Breast epithelium (tissue), 3 donors: ENCODE data around the gene DGCR8.

Experiments
- POLR2A ChIP-seq: fragments of 450-650 bp; IDR thresholded peaks from one replicate; pipeline ENCODE4 v1.6.1; 2016; ENCODE audit warnings: antibody characterized with exemption, mild to moderate bottlenecking, moderate library complexity
- POLR2AphosphoS5 ChIP-seq, 3 donors: sonication (generic); formaldehyde crosslinking; IDR thresholded peaks; one replicate each; pipeline ENCODE4 v1.6.1; 2017; ENCODE audit warnings: antibody characterized with exemption in 3 of 3
- TF ChIP-seq, protein P1 (sequence below), 3 donors: fragments of 450-650 bp; IDR thresholded peaks; one replicate each; pipeline ENCODE4 v1.5.1; 2016 to 2017; ENCODE audit warnings: antibody characterized with exemption in 3 of 3, mild to moderate bottlenecking in 3 of 3, moderate library complexity in 3 of 3

DNA sequence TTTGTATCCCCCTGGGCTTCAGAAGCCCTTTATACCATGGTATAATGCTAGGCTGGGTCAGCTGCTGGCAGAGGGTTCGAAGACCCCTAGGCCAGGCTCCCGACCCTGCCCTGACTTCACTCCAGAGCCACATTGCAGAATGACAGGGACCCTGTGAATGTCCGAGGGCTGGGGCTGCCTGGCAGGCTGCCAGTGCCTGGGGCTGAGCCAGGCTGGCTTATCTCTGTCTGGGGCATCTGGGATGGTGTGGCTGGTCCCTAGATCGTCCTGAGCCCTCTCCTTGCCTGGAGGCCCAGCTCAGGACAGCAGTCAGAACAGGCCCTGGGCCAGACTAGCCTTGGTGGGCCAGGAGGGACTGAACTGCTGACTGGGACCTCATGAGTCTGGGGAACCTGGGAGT is 55.2 kb downstream of the DGCR8 start:
- TF ChIP-seq, protein P1, sequence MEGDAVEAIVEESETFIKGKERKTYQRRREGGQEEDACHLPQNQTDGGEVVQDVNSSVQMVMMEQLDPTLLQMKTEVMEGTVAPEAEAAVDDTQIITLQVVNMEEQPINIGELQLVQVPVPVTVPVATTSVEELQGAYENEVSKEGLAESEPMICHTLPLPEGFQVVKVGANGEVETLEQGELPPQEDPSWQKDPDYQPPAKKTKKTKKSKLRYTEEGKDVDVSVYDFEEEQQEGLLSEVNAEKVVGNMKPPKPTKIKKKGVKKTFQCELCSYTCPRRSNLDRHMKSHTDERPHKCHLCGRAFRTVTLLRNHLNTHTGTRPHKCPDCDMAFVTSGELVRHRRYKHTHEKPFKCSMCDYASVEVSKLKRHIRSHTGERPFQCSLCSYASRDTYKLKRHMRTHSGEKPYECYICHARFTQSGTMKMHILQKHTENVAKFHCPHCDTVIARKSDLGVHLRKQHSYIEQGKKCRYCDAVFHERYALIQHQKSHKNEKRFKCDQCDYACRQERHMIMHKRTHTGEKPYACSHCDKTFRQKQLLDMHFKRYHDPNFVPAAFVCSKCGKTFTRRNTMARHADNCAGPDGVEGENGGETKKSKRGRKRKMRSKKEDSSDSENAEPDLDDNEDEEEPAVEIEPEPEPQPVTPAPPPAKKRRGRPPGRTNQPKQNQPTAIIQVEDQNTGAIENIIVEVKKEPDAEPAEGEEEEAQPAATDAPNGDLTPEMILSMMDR (IDR thresholded peaks at IDR 0.05) = no peak
- TF ChIP-seq POLR2A (no peak), POLR2AphosphoS5 (IDR thresholded peaks at IDR 0.05) (no peak)
